Epithelial cell of esophagus (primary cell): ENCODE measurements around the gene SNAPC4.

ENCODE experiments used
- DNase-seq: peaks from one replicate; pipeline ENCODE4 v3.0.0; 2010; ENCODE audit warnings: low read depth
- H3K4me3 ChIP-seq: 2 replicates; pipeline ENCODE4 v1.5.1; 2011; ENCODE audit warnings: mild to moderate bottlenecking, low read length, control low read depth
- TF ChIP-seq, protein P1 (sequence below): IDR thresholded peaks from 2 replicates; pipeline ENCODE4 v1.5.1; 2011; ENCODE audit warnings: low read depth, mild to moderate bottlenecking, low read length, control low read depth, inconsistent platforms; ENCODE audit not compliant: insufficient read depth; ENCODE audit errors: missing control alignments

The SNAPC4 gene

DNA sequence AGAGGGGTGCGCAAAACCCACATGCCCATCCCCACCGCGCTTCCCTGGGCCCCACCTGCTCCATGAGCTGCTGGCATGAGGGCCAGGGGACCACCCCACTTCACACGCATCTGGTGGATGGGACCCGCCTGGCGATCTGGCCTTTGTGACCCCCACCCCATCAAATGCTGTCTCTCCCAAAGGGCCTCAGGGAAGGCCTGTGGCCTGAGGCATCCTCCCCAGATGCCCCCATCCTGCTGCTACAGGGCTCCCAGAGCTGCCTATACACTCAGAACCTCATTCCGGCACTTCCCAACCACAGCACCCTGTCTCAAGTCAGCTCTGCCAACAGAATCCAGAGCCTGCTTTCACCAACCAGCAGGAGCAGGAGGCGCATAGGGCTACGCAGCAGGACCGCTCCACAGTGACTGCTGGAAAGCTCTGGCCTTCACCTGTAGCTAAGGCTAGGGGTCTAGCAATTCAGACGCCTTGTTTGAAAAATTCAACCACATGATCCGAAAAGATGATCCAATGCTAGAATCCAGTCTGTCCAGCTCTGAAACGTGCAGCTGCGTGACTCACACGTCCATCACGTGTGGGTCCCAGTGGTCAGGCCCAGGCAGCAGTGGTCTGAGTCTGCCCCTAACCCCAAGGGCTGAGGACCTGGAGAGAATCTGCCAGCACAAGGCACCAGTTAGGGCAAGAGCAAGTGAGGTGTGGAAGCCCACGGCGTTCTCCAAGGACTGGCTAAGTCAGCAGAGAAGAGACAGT, 1.4 kb upstream of the SNAPC4 start:
- no peak overlapping the region for H3K4me3 ChIP-seq
- TF ChIP-seq, protein P1, sequence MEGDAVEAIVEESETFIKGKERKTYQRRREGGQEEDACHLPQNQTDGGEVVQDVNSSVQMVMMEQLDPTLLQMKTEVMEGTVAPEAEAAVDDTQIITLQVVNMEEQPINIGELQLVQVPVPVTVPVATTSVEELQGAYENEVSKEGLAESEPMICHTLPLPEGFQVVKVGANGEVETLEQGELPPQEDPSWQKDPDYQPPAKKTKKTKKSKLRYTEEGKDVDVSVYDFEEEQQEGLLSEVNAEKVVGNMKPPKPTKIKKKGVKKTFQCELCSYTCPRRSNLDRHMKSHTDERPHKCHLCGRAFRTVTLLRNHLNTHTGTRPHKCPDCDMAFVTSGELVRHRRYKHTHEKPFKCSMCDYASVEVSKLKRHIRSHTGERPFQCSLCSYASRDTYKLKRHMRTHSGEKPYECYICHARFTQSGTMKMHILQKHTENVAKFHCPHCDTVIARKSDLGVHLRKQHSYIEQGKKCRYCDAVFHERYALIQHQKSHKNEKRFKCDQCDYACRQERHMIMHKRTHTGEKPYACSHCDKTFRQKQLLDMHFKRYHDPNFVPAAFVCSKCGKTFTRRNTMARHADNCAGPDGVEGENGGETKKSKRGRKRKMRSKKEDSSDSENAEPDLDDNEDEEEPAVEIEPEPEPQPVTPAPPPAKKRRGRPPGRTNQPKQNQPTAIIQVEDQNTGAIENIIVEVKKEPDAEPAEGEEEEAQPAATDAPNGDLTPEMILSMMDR: no peak
- DNase-seq: peak; percentile 24

DNA sequence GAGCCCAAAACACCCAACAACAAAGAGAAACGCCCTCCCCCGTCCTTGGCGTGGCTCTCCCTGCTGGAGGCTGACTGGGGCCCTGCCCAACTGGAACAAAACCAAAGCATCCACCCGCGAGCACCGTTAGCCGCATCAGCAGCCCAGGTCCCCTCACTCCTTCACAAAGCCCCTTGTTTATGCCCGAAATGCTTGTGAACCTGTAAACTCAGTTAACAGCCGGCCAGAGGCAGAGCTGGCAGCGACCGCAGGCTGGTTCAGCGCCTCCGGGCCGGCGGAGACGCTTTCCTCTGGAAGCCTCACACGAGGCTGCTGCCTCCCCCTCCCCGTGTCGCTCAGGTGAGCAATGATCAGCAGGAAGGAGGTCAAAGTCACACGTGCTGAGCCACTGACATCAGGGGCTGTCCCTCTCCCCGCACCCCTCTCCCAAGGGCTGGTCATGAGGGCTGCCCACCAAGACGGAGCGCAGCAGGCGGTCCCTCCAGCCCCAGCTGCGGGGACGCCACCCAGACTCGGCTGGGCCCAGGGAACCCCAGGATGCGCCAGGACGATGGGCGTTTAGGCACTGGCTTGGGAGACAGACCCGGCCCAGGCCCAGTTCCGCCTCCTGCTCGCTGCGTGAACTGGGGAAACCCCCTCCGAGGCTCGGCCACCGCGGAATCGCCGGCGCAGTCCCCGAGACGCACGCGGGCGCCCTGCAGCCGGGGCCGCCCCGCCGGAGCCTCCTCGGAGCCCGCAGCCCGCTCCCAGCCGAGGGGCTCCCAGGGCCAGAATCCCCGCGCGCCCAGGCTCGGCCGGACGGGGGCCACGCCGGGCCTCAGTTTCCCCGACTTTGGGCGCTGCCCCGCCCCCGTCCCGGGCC, 563 bp downstream of the SNAPC4 start:
- DNase-seq: peak; percentile 27

DNA sequence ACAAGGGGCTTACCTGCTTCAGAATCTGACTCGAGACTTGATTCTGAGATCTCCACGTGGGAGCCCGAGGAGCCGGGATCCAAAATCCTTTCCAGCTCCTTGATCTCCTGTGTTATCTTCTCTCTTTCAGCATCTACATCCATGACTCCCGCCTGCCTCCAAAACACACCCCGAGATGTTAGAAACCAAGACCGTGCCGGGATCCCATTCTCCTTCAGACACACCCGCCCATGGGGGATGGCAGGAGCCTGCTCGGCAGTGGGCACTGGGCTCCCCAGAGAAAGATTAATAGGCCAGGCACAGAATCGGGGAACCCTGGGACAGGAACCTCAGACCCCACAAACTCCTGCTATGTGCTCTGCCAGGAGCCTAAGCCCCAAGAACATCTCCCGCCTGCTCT, 1.7 kb downstream of the SNAPC4 start:
- TF ChIP-seq, protein P1: no peak
- no peak for DNase-seq
- H3K4me3 ChIP-seq: no peak overlapping the region

More for the DNA sequence above, 563 bp downstream of the SNAPC4 start:
- TF ChIP-seq, protein P1: no peak
- peak overlapping the region; percentile 71 for H3K4me3 ChIP-seq

DNA sequence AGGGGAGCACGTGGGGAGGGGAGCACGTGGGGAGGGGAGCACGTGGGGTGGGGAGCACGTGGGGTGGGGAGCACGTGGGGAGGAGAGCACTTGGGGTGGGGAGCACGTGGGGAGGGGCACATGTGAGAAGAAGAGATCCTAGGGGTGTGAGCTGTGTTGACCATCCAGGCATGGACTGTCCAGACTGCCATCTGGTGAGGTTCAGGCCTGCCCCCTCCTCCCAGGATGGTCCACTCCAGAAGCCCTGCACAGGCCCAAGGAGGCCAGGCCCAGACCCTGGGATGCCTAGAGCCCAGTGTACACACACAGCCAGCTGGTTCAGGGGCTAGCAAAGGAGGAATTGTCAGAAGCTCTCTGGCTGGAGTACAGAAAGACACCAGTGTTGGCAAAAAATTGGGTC, 2.3 kb downstream of the SNAPC4 start:
- TF ChIP-seq, protein P1: no peak
- DNase-seq: no peak
- no peak overlapping the region for H3K4me3 ChIP-seq

DNA sequence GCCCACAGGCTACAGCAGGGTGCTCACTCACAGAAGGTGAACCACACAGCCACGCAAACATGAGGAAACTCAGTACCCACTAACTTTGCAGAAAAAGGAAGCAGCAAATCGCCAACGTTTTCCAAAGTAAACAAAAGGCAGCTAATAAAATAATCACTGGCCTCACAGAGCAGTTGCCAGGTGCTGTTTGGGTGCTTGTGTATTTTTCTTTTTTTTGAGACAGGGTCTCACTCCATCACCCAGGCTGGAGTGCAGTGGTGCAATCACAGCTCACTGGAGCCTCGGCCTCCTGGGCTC, 3.8 kb downstream of the SNAPC4 start:
- no peak overlapping the region for H3K4me3 ChIP-seq
- DNase-seq: no peak
- TF ChIP-seq, protein P1: no peak

DNA sequence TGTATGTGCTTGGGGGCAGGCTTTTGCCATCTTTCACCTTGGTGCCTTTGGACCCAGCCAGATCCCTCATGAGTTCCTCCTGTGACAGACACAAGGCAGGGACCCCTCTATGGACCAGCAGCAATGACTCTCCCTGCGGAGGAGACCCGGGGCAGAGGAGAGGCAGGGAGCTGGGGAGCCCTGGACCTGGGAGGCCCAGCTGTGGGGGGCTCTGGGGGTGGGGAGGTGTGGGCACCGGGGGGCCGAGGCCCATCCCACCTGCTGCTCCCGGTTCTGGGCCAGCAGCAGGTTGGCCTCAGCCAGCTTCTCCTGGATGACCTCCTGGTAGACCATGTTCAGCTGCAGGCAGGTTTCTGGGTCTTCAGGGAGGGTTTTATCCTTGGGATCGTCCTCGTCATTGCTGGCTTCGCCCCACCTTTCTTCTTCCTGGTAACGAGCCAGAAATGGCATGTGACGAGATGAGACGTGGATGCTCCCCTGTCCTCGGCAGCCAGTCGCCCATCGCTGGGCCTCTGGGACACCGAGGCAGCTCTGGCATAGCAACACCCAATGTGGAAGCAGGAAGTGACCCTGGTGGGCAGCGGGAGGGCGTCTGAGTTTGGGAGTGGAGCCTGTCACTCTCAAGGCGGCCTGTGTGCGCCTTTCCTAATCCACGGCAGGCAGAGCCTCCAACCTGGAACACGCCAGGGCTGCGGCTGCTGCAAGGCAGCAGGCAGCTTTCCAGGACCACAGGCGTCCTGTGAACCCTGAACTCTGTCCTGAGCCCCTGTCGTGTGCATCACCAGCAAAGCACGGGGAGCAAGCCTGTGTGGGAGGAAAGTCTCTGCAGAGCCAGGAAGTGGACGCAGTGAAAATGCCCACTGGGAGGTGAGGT, 4.4 kb downstream of the SNAPC4 start:
- TF ChIP-seq, protein P1: no peak
- no peak for DNase-seq
- H3K4me3 ChIP-seq: no peak overlapping the region
